HepG2 (cell line): Measurements from ENCODE around the gene MPV17L. TPM values are rescaled to one million over a fixed set of nuclear protein-coding genes. Genes with fewer than 3 reads are reported as not detected.

Experiments
- ATAC-seq: fragments of 200-7000 bp; cut with Tn5 transposase; 3 replicates; pipeline ENCODE4 v1.9.1; 2020; ENCODE audit warnings: mild to moderate bottlenecking, moderate library complexity
- BruUV-seq: library from RNA; stranded (reverse); fragments of 400-500 nt; replicated peaks from 2 replicates; lab custom pipeline; 2021; lab: Mats Ljungman, UMichigan
- CTCF ChIA-PET: fragments of 300-600 bp; formaldehyde crosslinking; extraction: SDS; loops from one replicate; lab custom pipeline; 2021; ENCODE audit warnings: low total read pairs, inconsistent platforms, low intra/inter-chr PET ratio; lab: Yijun Ruan, JAX
- POLR2A ChIA-PET: fragments of 350-600 bp; sonication (Branson Sonifier 250); formaldehyde crosslinking; loops from one replicate; lab custom pipeline; 2020; ENCODE audit warnings: antibody characterized with exemption, inconsistent platforms; lab: Yijun Ruan, JAX
- DNase-seq: peaks from one replicate; pipeline ENCODE4 v3.0.0-alpha.2; 2015; ENCODE audit warnings: low spot score
- FAIRE-seq: peaks from 3 replicates; lab custom pipeline; 2011; peaks lifted over from hg19 to GRCh38; lab: Jason Lieb, UNC
- H2AFZ ChIP-seq: one replicate; pipeline ENCODE4 v1.6.1; 2011; ENCODE audit warnings: low read length, inconsistent platforms
- H3K27ac ChIP-seq: fragments of 300-600 bp; 3 replicates; pipeline ENCODE4 v1.8.0; 2011; ENCODE audit warnings: mixed run types, mild to moderate bottlenecking, mixed read lengths, low read length, inconsistent platforms; ENCODE audit not compliant: insufficient read depth; ENCODE audit errors: extremely low read length
- H3K27me3 ChIP-seq, 2 experiments: fragments of 200-600 bp in 1 of 2; 2 replicates in 1 of 2; 3 replicates in 1 of 2; pipeline versions ENCODE4 v1.6.0 to v1.8.0; 2011; ENCODE audit warnings: low read length in 2 of 2, mild to moderate bottlenecking in 2 of 2, moderate library complexity in 2 of 2, inconsistent platforms in 1 of 2; ENCODE audit not compliant: insufficient read depth in 2 of 2, control insufficient read depth in 1 of 2
- H3K36me3 ChIP-seq, 2 experiments: fragments of 200-600 bp in 1 of 2; replicated peaks in 1 of 2; 2 replicates in 1 of 2; 3 replicates in 1 of 2; pipeline versions ENCODE4 v1.5.1 to v1.8.0; 2011; ENCODE audit warnings: low read length in 2 of 2, inconsistent platforms in 1 of 2; ENCODE audit not compliant: insufficient read depth in 2 of 2, control insufficient read depth in 1 of 2
- H3K4me1 ChIP-seq: 2 replicates; pipeline ENCODE4 v1.5.1; 2012; ENCODE audit warnings: low read length, inconsistent platforms; ENCODE audit not compliant: insufficient read depth
- H3K4me2 ChIP-seq: 2 replicates; pipeline ENCODE4 v1.6.0; 2011; ENCODE audit warnings: low read depth, low read length, inconsistent platforms
- H3K4me3 ChIP-seq, 3 experiments: fragments of 200-600 bp in 1 of 3; sonication (generic), shearing (Covaris generic) in 1 of 3; replicated peaks in 1 of 3; 2 replicates each; pipeline ENCODE4 v1.5.1; 2011 to 2016; ENCODE audit warnings: low read length in 3 of 3, inconsistent platforms in 2 of 3, low read depth in 2 of 3, mild to moderate bottlenecking in 2 of 3, control low read depth in 1 of 3, mixed read lengths in 1 of 3; ENCODE audit not compliant: insufficient read depth in 1 of 3
- H3K79me2 ChIP-seq: one replicate; pipeline ENCODE4 v1.6.1; 2011; ENCODE audit warnings: low read length, inconsistent platforms; ENCODE audit not compliant: insufficient read depth
- H3K9ac ChIP-seq: 2 replicates; pipeline ENCODE4 v1.6.0; 2011; ENCODE audit warnings: mild to moderate bottlenecking, low read depth, low read length, inconsistent platforms; ENCODE audit not compliant: insufficient read depth
- H3K9me3 ChIP-seq: 2 replicates; pipeline ENCODE4 v1.5.1; 2012; ENCODE audit warnings: mild to moderate bottlenecking, low read length
- H4K20me1 ChIP-seq: 2 replicates; pipeline ENCODE4 v1.6.0; 2011; ENCODE audit warnings: inconsistent platforms, mild to moderate bottlenecking, low read length, moderate library complexity; ENCODE audit not compliant: insufficient read depth
- CEBPG ChIP-seq: IDR thresholded peaks from 2 replicates; pipeline ENCODE4 v1.6.1; 2016
- CREB3 ChIP-seq: sonication (generic); formaldehyde crosslinking; IDR thresholded peaks from 2 replicates; pipeline ENCODE4 v1.5.0; 2020; ENCODE audit warnings: missing genetic modification reagents
- EEA1 ChIP-seq: sonication (generic); formaldehyde crosslinking; IDR thresholded peaks from 2 replicates; pipeline ENCODE4 v1.5.1; 2020; ENCODE audit warnings: mild to moderate bottlenecking, missing genetic modification reagents, borderline replicate concordance
- GATA4 ChIP-seq: sonication (generic); IDR thresholded peaks from 2 replicates; pipeline ENCODE4 v1.6.1; 2016; ENCODE audit warnings: antibody characterized with exemption, low read depth, borderline replicate concordance
- MZF1 ChIP-seq: sonication (generic); formaldehyde crosslinking; IDR thresholded peaks from 2 replicates; pipeline ENCODE4 v1.8.1; 2023; ENCODE audit warnings: mild to moderate bottlenecking, missing genetic modification reagents, borderline replicate concordance
- NR2F1 ChIP-seq, 2 experiments: fragments of 450-650 bp in 1 of 2; formaldehyde crosslinking in 1 of 2; IDR thresholded peaks; 2 replicates each; pipeline versions ENCODE4 v1.5.0 to v1.6.1; 2016 to 2020; ENCODE audit warnings: mild to moderate bottlenecking in 1 of 2, missing compliant biosample characterization in 1 of 2, missing genetic modification reagents in 1 of 2, moderate library complexity in 1 of 2
- RXRA ChIP-seq: sonication (generic); formaldehyde crosslinking; IDR thresholded peaks from 2 replicates; pipeline ENCODE4 v1.5.1; 2020; ENCODE audit warnings: missing genetic modification reagents
- SIN3B ChIP-seq: fragments of 150-350 bp; IDR thresholded peaks from 2 replicates; pipeline ENCODE4 v1.6.1; 2014; ENCODE audit warnings: low read length
- ZBTB20 ChIP-seq: sonication (generic); formaldehyde crosslinking; IDR thresholded peaks from 2 replicates; pipeline ENCODE4 v1.8.1; 2023; ENCODE audit warnings: missing genetic modification reagents, low read depth, mild to moderate bottlenecking, borderline replicate concordance
- ZNF513 ChIP-seq: sonication (generic); formaldehyde crosslinking; conservative IDR thresholded peaks from 2 replicates; pipeline ENCODE4 v1.5.0; 2020; ENCODE audit warnings: missing genetic modification reagents
- ZNF543 ChIP-seq: sonication (generic); formaldehyde crosslinking; IDR thresholded peaks from 2 replicates; pipeline ENCODE4 v1.4.0; 2020; ENCODE audit warnings: mild to moderate bottlenecking, missing genetic modification reagents
- ZNF879 ChIP-seq: sonication (generic); formaldehyde crosslinking; IDR thresholded peaks from 2 replicates; pipeline ENCODE4 v1.8.1; 2023; ENCODE audit warnings: missing genetic modification reagents
- WGBS: methylation state at CpG from one replicate; pipeline ENCODE4 v1.1.6; 2017; ENCODE audit warnings: low lambda C conversion rate; 5-methylcytosine and 5-hydroxymethylcytosine counted together
- in situ Hi-C: cut with HindIII; loops from 2 replicates; pipeline ENCODE4 v1.10.0; 2017; ENCODE audit warnings: low pct_unique_long_range_greater_than_20kb; ENCODE audit not compliant: extremely low pct_ligation_motif_present
- intact Hi-C: fragments of 100-400 bp; cut with micrococcal nuclease; formaldehyde crosslinking; loops from one replicate; pipeline ENCODE4 v1.10.0; 2022; ENCODE audit not compliant: unreplicated experiment
- polyA plus RNA-seq, 8 experiments: library from polyadenylated mRNA; depleted of rRNA in 3 of 8; stranded (reverse) in 7 of 8; unstranded in 1 of 8; fragments of >200 nt; fragmentation: Illumina TruSeq in 4 of 8; extraction: Trizol in 4 of 8; gene quantifications; 2 replicates each; pipeline versions ENCODE4 v1.2.1 to v1.2.3, GENCODE V29; 2011 to 2016; ENCODE audit warnings: low read depth in 4 of 8, missing spikeins in 1 of 8, mixed read lengths in 1 of 8; ENCODE audit not compliant: insufficient read depth in 1 of 8
- total RNA-seq, 5 experiments: library from RNA; depleted of rRNA; stranded (reverse); fragments of >200 nt; fragmentation: Illumina TruSeq; extraction: Trizol; gene quantifications; 2 replicates each; pipeline ENCODE4 v1.2.3, GENCODE V29; 2016; ENCODE audit warnings: low read depth in 1 of 5
- TF ChIP-seq, protein P1 (sequence below): sonication (generic); formaldehyde crosslinking; IDR thresholded peaks from 2 replicates; pipeline ENCODE4 v1.4.0; 2020; ENCODE audit warnings: mild to moderate bottlenecking, missing genetic modification reagents, borderline replicate concordance
- TF ChIP-seq, protein P2 (sequence below): sonication (generic); formaldehyde crosslinking; conservative IDR thresholded peaks from 2 replicates; pipeline ENCODE4 v1.8.0; 2022; ENCODE audit warnings: missing genetic modification reagents

MPV17L gene
- total and polyA plus RNA-seq, 2 of the 13 experiments (the other 11 are each of a cell fraction or from before 2014, with no cell fraction given), result 34.7 to 63.8 TPM

- TF ChIP-seq NR2F1 (CRISPR knock-in tag; IDR thresholded peaks at IDR 0.05) (no peak), ZNF543 (no peak)
- TF ChIP-seq, all 625 proteins: peak for 7
Measured at GRCh38 chr16:15439102-15439501, 43.5 kb downstream of the MPV17L start (continued).

- Histone ChIP-seq H4K20me1 (no peaks in the 10 kb centered on the region), H3K4me3 (no peak overlapping the region), H3K9ac (no peak overlapping the region), H3K27ac (no peak overlapping the region), H2AFZ (no peak overlapping the region), H3K4me1 (peaks cover 61% of the 10 kb centered on the region), H3K27me3 (peaks cover 2 to 20% of the 10 kb centered on the region in 2 experiments; a peak in 3 of 5 replicates), H3K4me2 (no peak overlapping the region), H3K36me3 (no peaks in the 10 kb centered on the region), H3K9me3 (no peaks in the 10 kb centered on the region), H3K79me2 (no peaks in the 10 kb centered on the region)
- intact Hi-C loops (no loop called here), in situ Hi-C loops (no loop called here)
- 70% methylated on average over 4 of the region's 4 CpGs for WGBS
- BruUV-seq, result no TSS peak
- CTCF ChIA-PET, result no interaction called here
- FAIRE-seq (no peak), DNase-seq (no peak), ATAC-seq (no peak)
- POLR2A ChIA-PET, result no interaction called here
- TF ChIP-seq RXRA (CRISPR knock-in tag) (no peak), CEBPG (CRISPR knock-in tag) (no peak), ZNF513 (no peak), EEA1 (CRISPR knock-in tag) (no peak), GATA4 (no peak), MZF1 (no peak), ZBTB20 (CRISPR knock-in tag) (no peak), CREB3 (no peak), SIN3B (no peak), ZNF879 (no peak)
- TF ChIP-seq, protein P1, sequence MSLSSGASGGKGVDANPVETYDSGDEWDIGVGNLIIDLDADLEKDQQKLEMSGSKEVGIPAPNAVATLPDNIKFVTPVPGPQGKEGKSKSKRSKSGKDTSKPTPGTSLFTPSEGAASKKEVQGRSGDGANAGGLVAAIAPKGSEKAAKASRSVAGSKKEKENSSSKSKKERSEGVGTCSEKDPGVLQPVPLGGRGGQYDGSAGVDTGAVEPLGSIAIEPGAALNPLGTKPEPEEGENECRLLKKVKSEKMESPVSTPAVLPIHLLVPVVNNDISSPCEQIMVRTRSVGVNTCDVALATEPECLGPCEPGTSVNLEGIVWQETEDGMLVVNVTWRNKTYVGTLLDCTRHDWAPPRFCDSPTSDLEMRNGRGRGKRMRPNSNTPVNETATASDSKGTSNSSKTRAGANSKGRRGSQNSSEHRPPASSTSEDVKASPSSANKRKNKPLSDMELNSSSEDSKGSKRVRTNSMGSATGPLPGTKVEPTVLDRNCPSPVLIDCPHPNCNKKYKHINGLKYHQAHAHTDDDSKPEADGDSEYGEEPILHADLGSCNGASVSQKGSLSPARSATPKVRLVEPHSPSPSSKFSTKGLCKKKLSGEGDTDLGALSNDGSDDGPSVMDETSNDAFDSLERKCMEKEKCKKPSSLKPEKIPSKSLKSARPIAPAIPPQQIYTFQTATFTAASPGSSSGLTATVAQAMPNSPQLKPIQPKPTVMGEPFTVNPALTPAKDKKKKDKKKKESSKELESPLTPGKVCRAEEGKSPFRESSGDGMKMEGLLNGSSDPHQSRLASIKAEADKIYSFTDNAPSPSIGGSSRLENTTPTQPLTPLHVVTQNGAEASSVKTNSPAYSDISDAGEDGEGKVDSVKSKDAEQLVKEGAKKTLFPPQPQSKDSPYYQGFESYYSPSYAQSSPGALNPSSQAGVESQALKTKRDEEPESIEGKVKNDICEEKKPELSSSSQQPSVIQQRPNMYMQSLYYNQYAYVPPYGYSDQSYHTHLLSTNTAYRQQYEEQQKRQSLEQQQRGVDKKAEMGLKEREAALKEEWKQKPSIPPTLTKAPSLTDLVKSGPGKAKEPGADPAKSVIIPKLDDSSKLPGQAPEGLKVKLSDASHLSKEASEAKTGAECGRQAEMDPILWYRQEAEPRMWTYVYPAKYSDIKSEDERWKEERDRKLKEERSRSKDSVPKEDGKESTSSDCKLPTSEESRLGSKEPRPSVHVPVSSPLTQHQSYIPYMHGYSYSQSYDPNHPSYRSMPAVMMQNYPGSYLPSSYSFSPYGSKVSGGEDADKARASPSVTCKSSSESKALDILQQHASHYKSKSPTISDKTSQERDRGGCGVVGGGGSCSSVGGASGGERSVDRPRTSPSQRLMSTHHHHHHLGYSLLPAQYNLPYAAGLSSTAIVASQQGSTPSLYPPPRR (CRISPR knock-in tag), result no peak
- TF ChIP-seq, protein P2, sequence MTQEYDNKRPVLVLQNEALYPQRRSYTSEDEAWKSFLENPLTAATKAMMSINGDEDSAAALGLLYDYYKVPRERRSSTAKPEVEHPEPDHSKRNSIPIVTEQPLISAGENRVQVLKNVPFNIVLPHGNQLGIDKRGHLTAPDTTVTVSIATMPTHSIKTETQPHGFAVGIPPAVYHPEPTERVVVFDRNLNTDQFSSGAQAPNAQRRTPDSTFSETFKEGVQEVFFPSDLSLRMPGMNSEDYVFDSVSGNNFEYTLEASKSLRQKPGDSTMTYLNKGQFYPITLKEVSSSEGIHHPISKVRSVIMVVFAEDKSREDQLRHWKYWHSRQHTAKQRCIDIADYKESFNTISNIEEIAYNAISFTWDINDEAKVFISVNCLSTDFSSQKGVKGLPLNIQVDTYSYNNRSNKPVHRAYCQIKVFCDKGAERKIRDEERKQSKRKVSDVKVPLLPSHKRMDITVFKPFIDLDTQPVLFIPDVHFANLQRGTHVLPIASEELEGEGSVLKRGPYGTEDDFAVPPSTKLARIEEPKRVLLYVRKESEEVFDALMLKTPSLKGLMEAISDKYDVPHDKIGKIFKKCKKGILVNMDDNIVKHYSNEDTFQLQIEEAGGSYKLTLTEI, result no peak
Measured at GRCh38 chr16:15439521-15439920, 44.0 kb downstream of the MPV17L start.
